ENCODE measurements around the gene ECE1. TPM values are rescaled to one million over a fixed set of nuclear protein-coding genes. Genes with fewer than 3 reads are reported as not detected.
A peak's percentile ranks its signal among the peaks of the same experiment; 100 is the strongest.

ECE1 gene
- total and polyA plus RNA-seq, 2 of the 13 experiments (the other 11 are each of a cell fraction or from before 2014, with no cell fraction given), result 13.5 to 21.2 TPM

DNA sequence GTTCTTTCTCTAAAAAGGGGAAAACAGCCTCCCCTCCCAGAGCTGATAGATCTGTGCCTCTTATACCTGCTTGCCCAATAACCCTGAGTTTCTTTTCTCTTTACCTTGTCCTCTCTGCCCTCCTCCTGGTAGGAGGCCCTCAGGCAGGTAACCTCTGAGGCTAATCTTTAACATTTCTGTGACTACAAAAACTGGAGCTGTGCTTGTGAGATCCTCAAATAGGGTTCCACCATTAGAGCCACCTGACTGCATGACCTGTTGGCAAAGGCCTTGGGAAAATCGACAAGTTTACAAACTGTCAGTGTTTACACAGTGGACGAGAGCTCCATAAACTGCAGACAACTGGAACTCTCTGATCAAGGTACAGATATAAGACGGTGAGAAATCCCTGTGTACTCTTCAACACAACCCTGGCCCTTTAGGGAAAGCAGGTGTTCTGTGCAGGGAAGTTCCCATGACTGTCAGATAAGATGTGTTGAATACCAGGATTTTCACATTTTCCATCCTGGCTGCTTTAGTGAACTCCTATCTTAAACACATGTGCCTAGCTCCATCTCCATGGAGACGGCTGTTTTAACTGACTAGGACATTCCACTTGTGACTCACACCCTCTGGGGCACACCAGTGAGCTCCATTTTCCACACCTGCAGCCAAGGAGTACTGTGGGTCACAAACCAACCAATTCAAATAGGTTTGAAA lies 38.3 kb downstream of the ECE1 start (continued):
- TF ChIP-seq NFYC (CRISPR knock-in tag; IDR thresholded peaks at IDR 0.05) (peak; percentile 61; the same call in 1 of the 2 replicates), MAFG (CRISPR knock-in tag; IDR thresholded peaks at IDR 0.05) (no peak), HNRNPH1 (optimal IDR thresholded peaks at IDR 0.05; ENCODE audit: low read depth, low read length) (no peak), ZNF788 (CRISPR knock-in tag; IDR thresholded peaks at IDR 0.05; ENCODE audit: borderline replicate concordance) (0 out of 2 replicates have a peak, but pooled peaks have one; percentile 18), HIVEP1 (CRISPR knock-in tag; IDR thresholded peaks at IDR 0.05) (peak; percentile 35; the same call in 1 of the 2 replicates), SIN3B (IDR thresholded peaks at IDR 0.05; ENCODE audit: low read length) (no peak), STAG1 (CRISPR knock-in tag; IDR thresholded peaks at IDR 0.05) (no peak), SIX1 (CRISPR knock-in tag; IDR thresholded peaks at IDR 0.05; ENCODE audit: borderline replicate concordance) (peak; percentile 57; the same call in 1 of the 2 replicates), NBN (conservative IDR thresholded peaks at IDR 0.05) (no peak), ZNF660 (CRISPR knock-in tag; IDR thresholded peaks at IDR 0.05; ENCODE audit: borderline replicate concordance, low read depth) (no peak), MYC (CRISPR knock-in tag; IDR thresholded peaks at IDR 0.05; ENCODE audit: borderline replicate concordance) (no peak)
- TF ChIP-seq, protein P1, sequence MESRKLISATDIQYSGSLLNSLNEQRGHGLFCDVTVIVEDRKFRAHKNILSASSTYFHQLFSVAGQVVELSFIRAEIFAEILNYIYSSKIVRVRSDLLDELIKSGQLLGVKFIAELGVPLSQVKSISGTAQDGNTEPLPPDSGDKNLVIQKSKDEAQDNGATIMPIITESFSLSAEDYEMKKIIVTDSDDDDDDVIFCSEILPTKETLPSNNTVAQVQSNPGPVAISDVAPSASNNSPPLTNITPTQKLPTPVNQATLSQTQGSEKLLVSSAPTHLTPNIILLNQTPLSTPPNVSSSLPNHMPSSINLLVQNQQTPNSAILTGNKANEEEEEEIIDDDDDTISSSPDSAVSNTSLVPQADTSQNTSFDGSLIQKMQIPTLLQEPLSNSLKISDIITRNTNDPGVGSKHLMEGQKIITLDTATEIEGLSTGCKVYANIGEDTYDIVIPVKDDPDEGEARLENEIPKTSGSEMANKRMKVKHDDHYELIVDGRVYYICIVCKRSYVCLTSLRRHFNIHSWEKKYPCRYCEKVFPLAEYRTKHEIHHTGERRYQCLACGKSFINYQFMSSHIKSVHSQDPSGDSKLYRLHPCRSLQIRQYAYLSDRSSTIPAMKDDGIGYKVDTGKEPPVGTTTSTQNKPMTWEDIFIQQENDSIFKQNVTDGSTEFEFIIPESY (CRISPR knock-in tag; IDR thresholded peaks at IDR 0.05), result no peak
- TF ChIP-seq, protein P2, sequence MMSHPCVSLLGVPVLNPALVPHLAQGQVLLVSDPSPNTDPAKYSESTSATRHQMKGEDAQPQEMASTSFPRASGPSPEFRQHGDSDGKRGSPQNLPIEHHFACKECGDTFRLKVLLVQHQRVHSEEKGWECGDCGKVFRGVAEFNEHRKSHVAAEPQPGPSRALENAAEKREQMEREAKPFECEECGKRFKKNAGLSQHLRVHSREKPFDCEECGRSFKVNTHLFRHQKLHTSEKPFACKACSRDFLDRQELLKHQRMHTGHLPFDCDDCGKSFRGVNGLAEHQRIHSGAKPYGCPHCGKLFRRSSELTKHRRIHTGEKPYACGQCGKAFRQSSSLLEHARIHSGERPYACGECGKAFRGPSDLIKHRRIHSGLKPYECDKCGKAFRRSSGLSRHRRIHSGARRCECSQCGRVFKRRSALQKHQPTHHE (CRISPR knock-in tag; IDR thresholded peaks at IDR 0.05; ENCODE audit: borderline replicate concordance), result no peak
- TF ChIP-seq, protein P3, sequence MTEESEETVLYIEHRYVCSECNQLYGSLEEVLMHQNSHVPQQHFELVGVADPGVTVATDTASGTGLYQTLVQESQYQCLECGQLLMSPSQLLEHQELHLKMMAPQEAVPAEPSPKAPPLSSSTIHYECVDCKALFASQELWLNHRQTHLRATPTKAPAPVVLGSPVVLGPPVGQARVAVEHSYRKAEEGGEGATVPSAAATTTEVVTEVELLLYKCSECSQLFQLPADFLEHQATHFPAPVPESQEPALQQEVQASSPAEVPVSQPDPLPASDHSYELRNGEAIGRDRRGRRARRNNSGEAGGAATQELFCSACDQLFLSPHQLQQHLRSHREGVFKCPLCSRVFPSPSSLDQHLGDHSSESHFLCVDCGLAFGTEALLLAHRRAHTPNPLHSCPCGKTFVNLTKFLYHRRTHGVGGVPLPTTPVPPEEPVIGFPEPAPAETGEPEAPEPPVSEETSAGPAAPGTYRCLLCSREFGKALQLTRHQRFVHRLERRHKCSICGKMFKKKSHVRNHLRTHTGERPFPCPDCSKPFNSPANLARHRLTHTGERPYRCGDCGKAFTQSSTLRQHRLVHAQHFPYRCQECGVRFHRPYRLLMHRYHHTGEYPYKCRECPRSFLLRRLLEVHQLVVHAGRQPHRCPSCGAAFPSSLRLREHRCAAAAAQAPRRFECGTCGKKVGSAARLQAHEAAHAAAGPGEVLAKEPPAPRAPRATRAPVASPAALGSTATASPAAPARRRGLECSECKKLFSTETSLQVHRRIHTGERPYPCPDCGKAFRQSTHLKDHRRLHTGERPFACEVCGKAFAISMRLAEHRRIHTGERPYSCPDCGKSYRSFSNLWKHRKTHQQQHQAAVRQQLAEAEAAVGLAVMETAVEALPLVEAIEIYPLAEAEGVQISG (CRISPR knock-in tag; IDR thresholded peaks at IDR 0.05), result peak; percentile 66
- TF ChIP-seq, protein P4, sequence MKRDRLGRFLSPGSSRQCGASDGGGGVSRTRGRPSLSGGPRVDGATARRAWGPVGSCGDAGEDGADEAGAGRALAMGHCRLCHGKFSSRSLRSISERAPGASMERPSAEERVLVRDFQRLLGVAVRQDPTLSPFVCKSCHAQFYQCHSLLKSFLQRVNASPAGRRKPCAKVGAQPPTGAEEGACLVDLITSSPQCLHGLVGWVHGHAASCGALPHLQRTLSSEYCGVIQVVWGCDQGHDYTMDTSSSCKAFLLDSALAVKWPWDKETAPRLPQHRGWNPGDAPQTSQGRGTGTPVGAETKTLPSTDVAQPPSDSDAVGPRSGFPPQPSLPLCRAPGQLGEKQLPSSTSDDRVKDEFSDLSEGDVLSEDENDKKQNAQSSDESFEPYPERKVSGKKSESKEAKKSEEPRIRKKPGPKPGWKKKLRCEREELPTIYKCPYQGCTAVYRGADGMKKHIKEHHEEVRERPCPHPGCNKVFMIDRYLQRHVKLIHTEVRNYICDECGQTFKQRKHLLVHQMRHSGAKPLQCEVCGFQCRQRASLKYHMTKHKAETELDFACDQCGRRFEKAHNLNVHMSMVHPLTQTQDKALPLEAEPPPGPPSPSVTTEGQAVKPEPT (CRISPR knock-in tag; IDR thresholded peaks at IDR 0.05; ENCODE audit: low read depth), result no peak
- TF ChIP-seq, protein P5, sequence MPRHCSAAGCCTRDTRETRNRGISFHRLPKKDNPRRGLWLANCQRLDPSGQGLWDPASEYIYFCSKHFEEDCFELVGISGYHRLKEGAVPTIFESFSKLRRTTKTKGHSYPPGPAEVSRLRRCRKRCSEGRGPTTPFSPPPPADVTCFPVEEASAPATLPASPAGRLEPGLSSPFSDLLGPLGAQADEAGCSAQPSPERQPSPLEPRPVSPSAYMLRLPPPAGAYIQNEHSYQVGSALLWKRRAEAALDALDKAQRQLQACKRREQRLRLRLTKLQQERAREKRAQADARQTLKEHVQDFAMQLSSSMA (CRISPR knock-in tag; IDR thresholded peaks at IDR 0.05), result no peak

All from HepG2 (cell line).